ENCODE data around the gene IREB2. TPM values are rescaled to one million over a fixed set of nuclear protein-coding genes. Genes with fewer than 3 reads are reported as not detected.

Gene IREB2
- total and polyA plus RNA-seq, 2 of the 13 experiments (the other 11 are each of a cell fraction or from before 2014, with no cell fraction given): 24.2 to 30.4 TPM

DNA sequence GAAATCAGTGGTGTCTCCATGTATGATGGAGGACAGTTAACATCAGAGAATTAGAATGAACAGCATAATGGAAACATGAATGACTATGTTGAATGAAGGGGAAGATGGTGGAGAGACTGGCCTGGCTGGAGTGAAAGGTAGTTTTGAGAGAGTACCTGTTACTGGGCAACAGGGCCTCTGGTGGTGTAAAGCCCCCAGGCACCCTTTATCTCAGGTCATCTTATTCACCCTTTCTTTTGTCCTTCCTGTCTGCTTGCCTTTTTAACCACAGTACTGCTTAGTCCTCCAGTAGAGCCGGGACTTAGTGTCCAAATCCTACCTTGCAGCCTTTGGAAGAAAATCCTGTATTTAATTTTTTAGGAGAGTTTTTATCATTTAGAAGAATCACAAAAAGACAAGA is 6.2 kb downstream of the IREB2 start:
- Histone ChIP-seq H3K9me3 (ENCODE audit: low read length) (no peaks in the 10 kb centered on the region), H2AFZ (ENCODE audit: low read length) (no peak overlapping the region), H3K27me3 (ENCODE audit: control insufficient read depth in 1 of 2, insufficient read depth in 2 of 2, low read length in 2 of 2) (no peaks in the 10 kb centered on the region), H4K20me1 (ENCODE audit: insufficient read depth, low read length) (peaks cover 16% of the 10 kb centered on the region), H3K4me2 (ENCODE audit: low read depth, low read length) (no peak overlapping the region), H3K4me1 (ENCODE audit: insufficient read depth, low read length) (peaks cover 56% of the 10 kb centered on the region), H3K27ac (ENCODE audit: extremely low read length, insufficient read depth, low read length) (no peak overlapping the region), H3K79me2 (ENCODE audit: insufficient read depth, low read length) (peaks cover 95% of the 10 kb centered on the region), H3K36me3 (replicated peaks in 1 of 2; ENCODE audit: control insufficient read depth in 1 of 2, insufficient read depth in 2 of 2, low read length in 2 of 2) (peaks cover 17 to 45% of the 10 kb centered on the region in 2 experiments), H3K4me3 (replicated peaks in 1 of 3; ENCODE audit: insufficient read depth in 1 of 3, low read depth in 2 of 3, low read length in 3 of 3) (no peak overlapping the region), H3K9ac (ENCODE audit: insufficient read depth, low read depth, low read length) (no peak overlapping the region)
- CTCF ChIA-PET (ENCODE audit: low intra/inter-chr PET ratio, low total read pairs): no interaction called here
- ATAC-seq (no peak), FAIRE-seq (no peak), DNase-seq (ENCODE audit: low spot score) (no peak)
- TF ChIP-seq RFX1 (IDR thresholded peaks at IDR 0.05) (no peak), PAX8 (CRISPR knock-in tag; IDR thresholded peaks at IDR 0.05; ENCODE audit: borderline replicate concordance) (no peak), CENPT (CRISPR knock-in tag; IDR thresholded peaks at IDR 0.05; ENCODE audit: low read depth) (no peak), FOXA1 (IDR thresholded peaks at IDR 0.05) (no peak), FOXA1 (CRISPR knock-in tag; IDR thresholded peaks at IDR 0.05) (no peak)
- TF ChIP-seq, protein P1, sequence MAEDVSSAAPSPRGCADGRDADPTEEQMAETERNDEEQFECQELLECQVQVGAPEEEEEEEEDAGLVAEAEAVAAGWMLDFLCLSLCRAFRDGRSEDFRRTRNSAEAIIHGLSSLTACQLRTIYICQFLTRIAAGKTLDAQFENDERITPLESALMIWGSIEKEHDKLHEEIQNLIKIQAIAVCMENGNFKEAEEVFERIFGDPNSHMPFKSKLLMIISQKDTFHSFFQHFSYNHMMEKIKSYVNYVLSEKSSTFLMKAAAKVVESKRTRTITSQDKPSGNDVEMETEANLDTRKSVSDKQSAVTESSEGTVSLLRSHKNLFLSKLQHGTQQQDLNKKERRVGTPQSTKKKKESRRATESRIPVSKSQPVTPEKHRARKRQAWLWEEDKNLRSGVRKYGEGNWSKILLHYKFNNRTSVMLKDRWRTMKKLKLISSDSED (CRISPR knock-in tag; IDR thresholded peaks at IDR 0.05): no peak
- TF ChIP-seq, protein P2, sequence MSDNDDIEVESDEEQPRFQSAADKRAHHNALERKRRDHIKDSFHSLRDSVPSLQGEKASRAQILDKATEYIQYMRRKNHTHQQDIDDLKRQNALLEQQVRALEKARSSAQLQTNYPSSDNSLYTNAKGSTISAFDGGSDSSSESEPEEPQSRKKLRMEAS (IDR thresholded peaks at IDR 0.05): no peak
- in situ Hi-C loops (cut with HindIII; ENCODE audit: extremely low pct_ligation_motif_present, low pct_unique_long_range_greater_than_20kb): no loop called here
- POLR2A ChIA-PET: no interaction called here
- intact Hi-C loops (cut with micrococcal nuclease; ENCODE audit: unreplicated experiment): no loop called here
- BruUV-seq (replicated peaks): no TSS peak
- WGBS (ENCODE audit: low lambda C conversion rate): 96% methylated on average over 1 of the region's 1 CpG

DNA sequence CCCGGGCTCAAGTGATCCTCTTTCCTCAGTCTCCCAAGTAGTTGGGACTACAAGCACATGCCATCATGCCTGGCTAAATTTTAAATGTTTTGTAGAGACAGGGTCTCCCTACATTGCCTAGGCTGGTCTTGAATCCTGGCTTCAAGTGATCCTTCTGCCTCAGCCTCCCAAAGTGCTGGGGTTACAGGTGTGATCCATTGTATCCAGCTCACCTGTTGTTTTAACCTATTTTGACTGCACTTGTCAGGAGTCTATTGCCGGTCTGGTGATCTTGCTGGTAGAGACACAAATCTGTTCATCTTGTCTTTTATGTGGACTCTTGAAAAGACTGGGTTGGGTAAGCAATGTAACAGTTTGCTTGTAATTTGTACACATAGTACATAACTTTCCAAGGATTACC is 7.9 kb downstream of the IREB2 start:
- H3K27me3 ChIP-seq (ENCODE audit: control insufficient read depth in 1 of 2, insufficient read depth in 2 of 2, low read length in 2 of 2): no peaks in the 10 kb centered on the region
- ATAC-seq (no peak), FAIRE-seq (no peak), DNase-seq (ENCODE audit: low spot score) (no peak)
- no peak overlapping the region for H3K9ac ChIP-seq (ENCODE audit: insufficient read depth, low read depth, low read length)
- intact Hi-C loops (cut with micrococcal nuclease; ENCODE audit: unreplicated experiment): no loop called here
- peaks cover 22% of the 10 kb centered on the region for H4K20me1 ChIP-seq (ENCODE audit: insufficient read depth, low read length)
- no peak overlapping the region for H2AFZ ChIP-seq (ENCODE audit: low read length)
- H3K4me3 ChIP-seq (replicated peaks in 1 of 3; ENCODE audit: insufficient read depth in 1 of 3, low read depth in 2 of 3, low read length in 3 of 3): no peak overlapping the region
- WGBS (ENCODE audit: low lambda C conversion rate): 100% methylated on average over 2 of the region's 2 CpGs
- ChIA-PET CTCF (ENCODE audit: low intra/inter-chr PET ratio, low total read pairs) (no interaction called here), POLR2A (no interaction called here)
- H3K9me3 ChIP-seq (ENCODE audit: low read length): no peaks in the 10 kb centered on the region
- BruUV-seq (replicated peaks): no TSS peak
- H3K79me2 ChIP-seq (ENCODE audit: insufficient read depth, low read length): peaks cover 95% of the 10 kb centered on the region
- H3K4me1 ChIP-seq (ENCODE audit: insufficient read depth, low read length): peaks cover 49% of the 10 kb centered on the region
- H3K36me3 ChIP-seq (replicated peaks in 1 of 2; ENCODE audit: control insufficient read depth in 1 of 2, insufficient read depth in 2 of 2, low read length in 2 of 2): peaks cover 20 to 40% of the 10 kb centered on the region in 2 experiments
- no peak overlapping the region for H3K27ac ChIP-seq (ENCODE audit: extremely low read length, insufficient read depth, low read length)
- no peak overlapping the region for H3K4me2 ChIP-seq (ENCODE audit: low read depth, low read length)
- in situ Hi-C loops (cut with HindIII; ENCODE audit: extremely low pct_ligation_motif_present, low pct_unique_long_range_greater_than_20kb): no loop called here
- TF ChIP-seq ZSCAN29 (CRISPR knock-in tag; conservative IDR thresholded peaks at IDR 0.05): no peak
- TF ChIP-seq ZNF224 (CRISPR knock-in tag; IDR thresholded peaks at IDR 0.05): no peak
- TF ChIP-seq, protein P3, sequence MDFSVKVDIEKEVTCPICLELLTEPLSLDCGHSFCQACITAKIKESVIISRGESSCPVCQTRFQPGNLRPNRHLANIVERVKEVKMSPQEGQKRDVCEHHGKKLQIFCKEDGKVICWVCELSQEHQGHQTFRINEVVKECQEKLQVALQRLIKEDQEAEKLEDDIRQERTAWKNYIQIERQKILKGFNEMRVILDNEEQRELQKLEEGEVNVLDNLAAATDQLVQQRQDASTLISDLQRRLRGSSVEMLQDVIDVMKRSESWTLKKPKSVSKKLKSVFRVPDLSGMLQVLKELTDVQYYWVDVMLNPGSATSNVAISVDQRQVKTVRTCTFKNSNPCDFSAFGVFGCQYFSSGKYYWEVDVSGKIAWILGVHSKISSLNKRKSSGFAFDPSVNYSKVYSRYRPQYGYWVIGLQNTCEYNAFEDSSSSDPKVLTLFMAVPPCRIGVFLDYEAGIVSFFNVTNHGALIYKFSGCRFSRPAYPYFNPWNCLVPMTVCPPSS (IDR thresholded peaks at IDR 0.05): no peak
- TF ChIP-seq, protein P4, sequence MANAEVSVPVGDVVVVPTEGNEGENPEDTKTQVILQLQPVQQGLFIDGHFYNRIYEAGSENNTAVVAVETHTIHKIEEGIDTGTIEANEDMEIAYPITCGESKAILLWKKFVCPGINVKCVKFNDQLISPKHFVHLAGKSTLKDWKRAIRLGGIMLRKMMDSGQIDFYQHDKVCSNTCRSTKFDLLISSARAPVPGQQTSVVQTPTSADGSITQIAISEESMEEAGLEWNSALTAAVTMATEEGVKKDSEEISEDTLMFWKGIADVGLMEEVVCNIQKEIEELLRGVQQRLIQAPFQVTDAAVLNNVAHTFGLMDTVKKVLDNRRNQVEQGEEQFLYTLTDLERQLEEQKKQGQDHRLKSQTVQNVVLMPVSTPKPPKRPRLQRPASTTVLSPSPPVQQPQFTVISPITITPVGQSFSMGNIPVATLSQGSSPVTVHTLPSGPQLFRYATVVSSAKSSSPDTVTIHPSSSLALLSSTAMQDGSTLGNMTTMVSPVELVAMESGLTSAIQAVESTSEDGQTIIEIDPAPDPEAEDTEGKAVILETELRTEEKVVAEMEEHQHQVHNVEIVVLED (CRISPR knock-in tag; IDR thresholded peaks at IDR 0.05; ENCODE audit: borderline replicate concordance): no peak
- TF ChIP-seq, protein P5, sequence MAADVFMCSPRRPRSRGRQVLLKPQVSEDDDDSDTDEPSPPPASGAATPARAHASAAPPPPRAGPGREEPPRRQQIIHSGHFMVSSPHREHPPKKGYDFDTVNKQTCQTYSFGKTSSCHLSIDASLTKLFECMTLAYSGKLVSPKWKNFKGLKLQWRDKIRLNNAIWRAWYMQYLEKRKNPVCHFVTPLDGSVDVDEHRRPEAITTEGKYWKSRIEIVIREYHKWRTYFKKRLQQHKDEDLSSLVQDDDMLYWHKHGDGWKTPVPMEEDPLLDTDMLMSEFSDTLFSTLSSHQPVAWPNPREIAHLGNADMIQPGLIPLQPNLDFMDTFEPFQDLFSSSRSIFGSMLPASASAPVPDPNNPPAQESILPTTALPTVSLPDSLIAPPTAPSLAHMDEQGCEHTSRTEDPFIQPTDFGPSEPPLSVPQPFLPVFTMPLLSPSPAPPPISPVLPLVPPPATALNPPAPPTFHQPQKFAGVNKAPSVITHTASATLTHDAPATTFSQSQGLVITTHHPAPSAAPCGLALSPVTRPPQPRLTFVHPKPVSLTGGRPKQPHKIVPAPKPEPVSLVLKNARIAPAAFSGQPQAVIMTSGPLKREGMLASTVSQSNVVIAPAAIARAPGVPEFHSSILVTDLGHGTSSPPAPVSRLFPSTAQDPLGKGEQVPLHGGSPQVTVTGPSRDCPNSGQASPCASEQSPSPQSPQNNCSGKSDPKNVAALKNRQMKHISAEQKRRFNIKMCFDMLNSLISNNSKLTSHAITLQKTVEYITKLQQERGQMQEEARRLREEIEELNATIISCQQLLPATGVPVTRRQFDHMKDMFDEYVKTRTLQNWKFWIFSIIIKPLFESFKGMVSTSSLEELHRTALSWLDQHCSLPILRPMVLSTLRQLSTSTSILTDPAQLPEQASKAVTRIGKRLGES (CRISPR knock-in tag; IDR thresholded peaks at IDR 0.05; ENCODE audit: borderline replicate concordance): no peak

Data from HepG2 (cell line).